Measurements from ENCODE around the gene CIT.

Gene CIT

DNA sequence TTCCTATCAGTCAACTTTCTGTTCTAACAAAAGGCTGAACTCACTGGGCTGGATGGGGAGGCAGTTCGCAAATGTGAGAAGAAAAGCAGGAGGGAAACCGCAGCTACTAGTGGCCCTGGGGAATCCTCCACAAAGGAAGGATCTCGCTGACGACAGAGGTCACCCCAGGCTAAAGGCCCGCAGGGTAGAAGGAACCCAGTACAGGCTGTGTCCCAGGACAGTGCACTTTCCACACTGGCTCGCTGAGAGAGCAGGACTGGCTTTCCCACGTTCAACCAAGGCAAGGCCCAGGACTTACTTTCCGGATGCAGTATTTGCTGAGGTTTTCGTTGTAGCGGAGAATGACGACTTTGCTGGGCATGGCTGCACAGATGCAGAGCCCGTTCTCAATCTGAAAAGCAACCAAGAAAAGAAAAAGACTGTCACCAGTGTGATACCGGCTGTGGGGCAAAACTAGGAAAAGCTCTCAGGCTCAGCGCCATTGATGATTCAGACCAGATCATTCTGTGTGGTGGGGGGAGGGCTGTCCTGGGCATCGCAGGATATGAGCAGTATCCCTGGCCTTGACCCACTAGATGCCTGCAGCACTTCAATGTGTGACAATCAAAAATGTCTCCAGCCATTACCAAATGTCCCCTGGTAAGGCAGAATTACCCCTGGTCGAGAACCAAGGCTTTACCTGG is 172.9 kb downstream of the CIT start:
- no peak for DNase-seq (ENCODE audit: low read depth in 3 of 3, low spot score in 1 of 3)

DNA sequence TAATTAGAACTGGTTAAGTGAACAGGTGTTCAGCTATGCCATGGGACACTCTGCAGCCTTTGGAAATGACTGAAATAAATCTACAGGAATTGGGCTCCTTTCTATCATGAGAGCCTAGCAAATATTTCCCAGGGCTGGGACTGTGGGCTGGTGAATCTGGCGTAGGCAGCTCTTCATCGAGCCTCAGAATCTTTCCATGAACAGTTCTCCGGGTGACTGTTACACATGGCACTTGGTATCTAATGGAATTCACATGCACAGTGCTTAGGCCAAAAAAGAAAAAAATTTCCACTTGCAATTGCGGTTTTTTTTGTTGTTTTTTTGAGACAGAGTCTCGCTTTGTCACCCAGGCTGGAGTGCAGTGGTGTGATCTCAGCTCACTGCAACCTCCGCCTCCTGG is 177.0 kb downstream of the CIT start:
- no peak for DNase-seq (ENCODE audit: low read depth in 3 of 3, low spot score in 1 of 3)

DNA sequence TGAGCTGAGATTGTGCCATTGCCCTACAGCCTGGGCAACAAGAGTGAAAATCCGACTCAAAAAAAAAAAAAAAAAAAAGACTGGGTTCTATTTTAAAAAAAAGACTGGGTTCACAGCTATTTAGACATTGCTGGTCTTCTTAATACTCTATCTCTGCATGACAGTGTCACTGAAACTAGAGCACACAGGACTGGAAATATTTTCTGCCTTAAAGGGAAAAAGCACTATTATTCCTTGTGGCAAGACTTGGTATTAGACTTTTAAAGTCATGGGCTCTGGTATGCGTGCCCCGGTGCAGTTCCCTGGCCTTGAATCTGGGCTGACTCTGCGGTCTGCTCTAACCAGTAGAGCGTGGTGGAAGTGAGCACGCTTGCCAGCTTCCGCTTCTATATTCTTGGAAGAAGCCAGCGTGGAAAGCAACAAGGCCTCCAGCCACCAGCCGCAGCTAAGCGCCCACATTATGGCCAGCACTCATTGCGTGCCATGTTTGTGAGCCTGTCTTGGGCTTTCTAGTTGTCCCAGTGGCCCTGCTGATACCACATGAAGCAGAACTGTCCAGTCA is 177.8 kb downstream of the CIT start:
- DNase-seq (ENCODE audit: low read depth in 3 of 3, low spot score in 1 of 3) = no peak

DNA sequence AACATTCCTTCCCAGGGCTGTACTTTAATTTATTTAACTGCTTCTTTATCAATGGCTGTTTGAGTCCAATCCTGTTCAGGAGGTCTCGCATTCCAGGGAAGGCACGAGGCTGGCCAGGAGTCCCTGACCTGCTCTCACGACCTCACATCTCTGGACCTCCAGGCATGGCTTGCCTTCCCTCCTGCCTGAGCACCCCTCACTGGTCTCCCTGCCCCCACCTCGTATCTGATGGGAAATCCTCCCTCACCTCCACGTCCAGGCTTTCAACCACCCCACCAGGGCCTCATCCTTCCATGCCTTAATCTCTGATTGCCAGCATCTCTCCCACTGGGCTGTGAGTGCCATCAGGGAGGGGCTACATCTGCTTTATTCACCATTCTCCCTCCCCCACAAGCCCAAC is 180.2 kb downstream of the CIT start:
- no peak for DNase-seq (ENCODE audit: low read depth in 3 of 3, low spot score in 1 of 3)

DNA sequence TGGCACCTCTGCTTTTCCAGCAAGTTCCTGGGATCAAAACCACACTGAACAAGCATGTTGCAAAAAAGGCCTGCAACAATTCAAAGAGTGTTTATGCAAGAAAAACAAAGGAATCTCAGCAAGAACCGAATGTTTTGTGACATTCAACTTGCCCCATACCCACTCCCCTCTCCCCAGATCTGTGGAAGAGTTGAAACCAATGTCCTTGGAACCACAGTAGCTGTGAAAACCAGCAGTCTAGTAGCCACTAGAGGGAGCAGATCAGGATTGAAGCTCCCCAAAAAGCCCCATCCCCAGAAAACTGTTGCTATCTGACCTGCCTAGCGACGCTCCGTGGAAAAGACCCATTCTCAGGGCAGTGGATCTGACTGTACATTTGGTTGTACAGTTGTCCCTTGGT is 182.1 kb downstream of the CIT start:
- DNase-seq (ENCODE audit: low read depth in 3 of 3, low spot score in 1 of 3) = no peak

DNA sequence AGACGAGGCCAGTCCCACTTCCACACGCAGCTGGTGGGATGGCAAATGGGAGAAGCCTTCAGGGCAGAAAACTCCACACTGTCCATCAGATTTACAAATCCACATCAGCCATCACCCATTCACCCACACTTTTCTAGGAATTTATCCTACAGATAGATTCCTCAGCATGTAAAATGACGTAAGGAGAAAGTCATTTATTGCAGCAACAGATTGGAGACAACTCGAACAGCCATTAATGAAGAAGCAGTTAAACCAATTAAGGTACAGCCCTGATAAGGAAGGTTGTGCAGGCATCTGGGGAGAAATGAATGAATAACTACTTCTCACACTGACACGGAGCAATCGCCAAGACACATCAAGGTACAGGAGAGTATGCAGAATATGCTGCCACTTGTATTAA is 183.0 kb downstream of the CIT start:
- no peak for DNase-seq (ENCODE audit: low read depth in 3 of 3, low spot score in 1 of 3)

DNA sequence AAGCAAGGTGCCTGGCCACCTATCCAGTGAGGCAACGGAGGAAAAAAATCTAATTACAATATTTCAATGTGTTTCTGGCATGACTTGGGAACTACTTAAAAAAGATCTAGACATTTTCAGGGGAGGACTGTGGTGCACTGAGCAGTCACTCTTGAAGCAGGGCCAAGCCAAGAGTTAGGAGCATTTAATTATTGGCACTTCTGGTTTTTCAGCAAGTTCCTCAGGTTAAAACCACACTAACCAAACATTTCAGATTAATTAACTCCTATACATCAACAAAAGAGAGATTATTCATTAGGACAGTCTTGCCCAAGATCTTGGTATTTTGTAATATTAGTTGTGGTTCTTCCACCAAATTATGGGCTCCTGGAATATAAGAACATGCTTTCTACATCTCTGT is 183.6 kb downstream of the CIT start:
- no peak for DNase-seq (ENCODE audit: low read depth in 3 of 3, low spot score in 1 of 3)

DNA sequence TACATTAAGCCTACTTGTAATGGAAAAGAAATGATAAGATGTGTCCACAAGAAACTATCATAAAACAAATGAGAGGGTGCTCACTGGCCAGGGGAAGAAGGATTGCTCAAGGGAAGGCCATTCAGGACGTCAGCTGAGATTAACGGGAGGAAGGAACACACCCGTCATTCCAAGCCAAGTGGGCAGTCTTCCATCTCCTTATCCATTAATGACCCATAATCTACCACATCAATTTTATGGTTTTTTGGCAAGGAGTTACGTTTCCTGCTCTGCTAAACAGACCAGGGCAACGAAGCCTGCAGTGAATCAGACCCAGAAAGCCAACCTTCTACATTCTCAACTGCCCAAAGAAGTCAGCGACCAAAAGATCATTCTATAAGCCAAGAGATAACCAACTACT is 184.1 kb downstream of the CIT start:
- no peak for DNase-seq (ENCODE audit: low read depth in 3 of 3, low spot score in 1 of 3)

DNA sequence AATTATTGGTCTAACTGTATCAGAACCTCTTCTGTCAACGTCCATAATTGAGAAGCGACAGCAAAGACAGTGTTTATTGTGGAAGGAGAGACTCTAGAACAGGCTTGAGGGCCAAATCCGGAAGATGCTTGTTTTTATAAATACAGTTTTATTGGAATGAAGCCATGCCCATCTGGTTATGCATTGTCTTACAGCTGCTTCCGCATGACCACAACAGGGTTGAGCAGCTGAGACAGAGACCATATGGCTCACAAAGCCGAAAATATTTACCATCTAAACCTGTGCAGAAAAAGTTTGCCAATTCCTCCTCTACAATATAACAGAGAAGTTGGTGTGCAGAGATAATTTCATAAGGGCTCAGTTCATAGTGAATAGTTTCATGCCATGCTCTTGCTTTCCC is 184.7 kb downstream of the CIT start:
- no peak for DNase-seq (ENCODE audit: low read depth in 3 of 3, low spot score in 1 of 3)

DNA sequence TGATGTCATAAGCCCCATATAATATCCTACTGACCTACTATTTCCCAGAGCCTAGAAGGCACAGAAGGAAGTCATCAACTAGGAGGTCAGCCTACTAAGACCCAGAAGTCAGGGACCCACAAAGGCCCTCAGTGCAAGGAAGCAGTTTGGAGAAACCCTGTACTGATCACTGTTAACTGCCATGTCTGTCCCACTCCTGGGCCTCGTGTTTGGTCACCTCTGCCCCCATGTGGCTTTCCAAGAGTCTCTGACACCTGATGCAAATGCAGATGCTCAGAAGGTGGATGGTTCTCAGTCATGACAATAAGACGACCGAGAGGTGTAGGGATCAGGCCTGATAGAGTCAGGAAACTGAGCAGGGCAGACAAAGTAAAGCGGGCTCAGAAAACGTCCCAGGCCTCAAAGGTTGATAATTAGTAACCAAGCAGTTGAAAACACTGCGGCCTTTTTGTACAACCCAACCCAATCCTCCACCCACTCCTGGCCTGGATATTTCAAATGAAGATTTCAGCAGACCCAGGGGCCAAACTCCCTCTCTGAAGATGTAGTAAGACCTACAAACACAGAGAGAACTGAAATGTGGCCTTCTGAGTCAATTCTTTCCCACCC is 185.8 kb downstream of the CIT start:
- DNase-seq (ENCODE audit: low read depth in 3 of 3, low spot score in 1 of 3) = no peak

DNA sequence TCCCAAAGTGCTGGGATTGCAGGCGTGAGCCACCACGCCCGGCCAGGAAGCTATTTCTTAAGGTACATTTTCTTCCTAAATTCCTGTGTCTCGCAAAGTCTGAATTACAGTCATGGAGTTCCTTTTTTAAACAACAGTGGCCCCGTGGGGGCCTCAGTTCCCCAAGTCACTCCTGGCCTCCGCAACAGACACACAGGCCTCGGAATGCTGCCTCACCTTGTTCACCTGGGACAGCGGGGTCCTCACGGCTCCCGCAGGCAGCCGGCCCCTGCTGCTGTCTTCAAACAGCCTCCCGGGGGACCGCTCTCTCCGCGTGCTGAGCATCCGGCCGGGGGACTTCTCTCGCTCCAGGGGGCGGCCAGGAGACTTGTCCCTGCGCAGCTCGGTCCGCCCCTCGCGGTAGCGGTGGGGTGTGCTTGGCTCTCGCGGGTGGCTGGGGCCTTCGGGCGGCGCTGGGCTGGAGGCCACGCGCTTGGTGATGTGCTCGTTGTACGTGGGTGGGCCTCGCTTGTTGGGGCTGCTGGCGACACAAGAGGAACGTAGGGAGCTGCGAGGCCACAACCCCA is 187.1 kb downstream of the CIT start:
- DNase-seq (ENCODE audit: low read depth in 3 of 3, low spot score in 1 of 3) = no peak

DNA sequence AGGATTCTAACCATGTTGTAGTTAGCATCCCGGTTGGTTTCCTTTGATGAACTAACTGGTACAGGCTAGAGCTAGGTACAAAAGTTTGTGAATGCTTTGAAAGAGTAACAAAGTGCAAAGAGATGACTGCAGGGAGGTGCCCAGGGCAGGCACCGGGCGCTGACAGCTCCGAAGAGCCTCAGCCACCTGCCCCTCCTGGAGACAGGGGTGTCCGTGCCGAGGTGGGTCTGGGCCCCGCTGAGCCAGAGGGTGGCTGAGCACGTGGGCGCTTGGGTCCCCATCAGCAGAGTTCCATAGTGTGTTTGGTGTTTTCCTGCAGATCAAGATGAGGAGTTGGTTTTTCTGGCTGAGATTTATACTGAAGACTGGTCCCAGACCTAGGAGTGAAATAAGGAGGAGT is 189.2 kb downstream of the CIT start:
- no peak for DNase-seq (ENCODE audit: low read depth in 3 of 3, low spot score in 1 of 3)

DNA sequence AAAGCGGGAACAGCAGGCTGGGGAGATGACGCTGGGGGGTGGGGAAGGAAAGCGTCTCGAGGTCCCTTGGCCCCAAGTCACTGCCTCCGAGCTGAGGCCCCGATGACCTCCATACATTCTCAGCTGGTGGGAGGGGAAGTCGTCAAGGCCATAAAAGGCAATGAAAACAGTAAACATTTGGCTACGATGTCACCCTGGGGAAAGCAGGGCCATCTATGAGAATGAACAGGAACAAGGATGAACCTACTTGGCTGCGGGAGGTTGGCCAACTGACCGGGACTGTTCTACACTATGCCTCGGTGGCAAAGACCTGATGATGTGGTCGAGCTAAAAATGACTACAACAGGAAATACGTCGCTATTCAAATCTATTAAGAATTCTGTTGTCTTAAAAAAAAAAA is 189.7 kb downstream of the CIT start:
- DNase-seq (ENCODE audit: low read depth in 3 of 3, low spot score in 1 of 3) = no peak

DNA sequence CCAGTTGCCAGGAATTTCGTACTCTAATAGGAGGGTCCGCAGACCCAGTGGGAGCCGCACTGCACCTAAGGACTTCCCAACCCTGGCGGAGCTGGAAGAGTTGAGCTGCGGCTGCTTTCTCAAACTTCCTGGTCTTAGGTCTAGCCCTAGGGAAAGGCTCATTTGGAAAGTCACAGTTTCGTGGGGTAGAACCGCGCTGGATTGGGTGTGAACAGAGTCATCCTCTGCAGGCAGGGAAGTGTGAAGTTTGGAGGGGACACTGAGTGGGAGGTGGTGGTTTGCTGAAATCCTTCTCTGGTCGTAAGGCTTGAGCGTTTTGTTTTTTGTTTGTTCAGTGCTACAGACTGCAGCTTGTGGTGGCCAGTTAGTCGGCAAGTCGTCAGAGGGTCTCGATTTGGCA is 190.3 kb downstream of the CIT start:
- DNase-seq (ENCODE audit: low read depth in 3 of 3, low spot score in 1 of 3) = no peak

DNA sequence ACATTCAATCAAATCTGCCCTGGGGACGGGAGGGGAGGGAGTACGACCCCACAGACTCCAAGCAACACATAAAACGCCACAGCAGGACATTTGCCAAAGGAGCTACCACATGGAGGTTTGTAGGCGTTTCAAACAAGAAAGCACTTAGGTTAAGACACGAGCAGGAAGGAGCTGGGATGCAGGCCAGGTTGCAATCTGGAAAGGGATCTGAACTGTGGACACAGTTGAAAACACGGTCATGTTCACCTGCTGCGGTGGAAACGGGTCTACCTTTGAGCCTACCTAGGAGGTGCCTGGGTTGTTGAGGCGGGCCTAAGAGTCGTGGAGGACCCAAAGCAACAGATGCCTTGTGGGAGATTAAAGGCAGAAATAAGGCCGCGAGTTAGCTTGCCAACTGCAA is 190.8 kb downstream of the CIT start:
- DNase-seq (ENCODE audit: low read depth in 3 of 3, low spot score in 1 of 3) = no peak

DNA sequence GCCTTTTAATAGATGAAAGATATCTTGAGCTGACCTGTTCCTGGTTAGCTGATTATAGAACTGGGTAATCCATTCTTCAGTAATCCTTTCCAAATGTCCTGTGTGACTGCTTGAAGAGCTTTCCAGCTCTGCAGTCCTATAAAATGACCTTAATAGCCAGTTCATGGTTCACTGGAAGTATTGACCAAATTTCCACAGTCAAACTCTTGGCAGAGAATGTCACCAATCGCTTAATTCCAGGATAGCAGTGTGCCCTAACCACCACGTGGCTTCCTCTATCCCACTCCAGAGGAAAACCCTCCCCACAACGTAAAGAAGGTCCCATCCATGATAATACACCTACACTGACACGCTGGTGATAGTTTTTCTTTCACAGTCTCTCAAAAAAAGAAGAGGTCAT is 191.7 kb downstream of the CIT start:
- no peak for DNase-seq (ENCODE audit: low read depth in 3 of 3, low spot score in 1 of 3)

DNA sequence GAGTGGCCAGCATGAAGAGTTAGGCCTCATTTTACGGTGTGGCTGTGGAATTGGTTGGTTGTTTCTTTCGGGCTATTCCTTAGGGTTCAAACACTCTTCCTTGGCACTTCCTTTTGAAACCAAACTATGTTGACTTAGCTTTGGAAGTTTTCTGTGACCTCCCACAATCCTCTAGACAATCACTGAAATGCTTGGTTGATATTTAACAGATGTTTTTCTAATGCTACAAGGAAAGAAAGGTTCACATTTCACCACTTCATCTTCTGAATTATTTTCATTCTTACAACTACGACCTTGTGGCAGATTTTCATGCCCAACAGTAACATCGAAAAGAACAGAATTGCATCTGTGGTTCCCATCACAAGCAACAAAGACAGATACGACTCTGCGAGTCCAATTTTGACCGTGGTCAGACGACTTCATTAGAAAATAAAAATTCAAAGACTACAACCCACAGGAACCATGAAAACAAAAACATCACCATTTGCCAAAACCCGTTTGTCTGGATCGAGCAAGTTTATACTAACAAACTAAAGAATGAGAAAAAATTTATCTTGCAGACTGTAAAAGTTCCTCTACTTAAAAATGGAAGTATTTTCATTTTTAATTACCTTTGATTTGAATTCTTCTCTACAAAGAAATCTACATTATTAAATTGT is 192.3 kb downstream of the CIT start:
- no peak for DNase-seq (ENCODE audit: low read depth in 3 of 3, low spot score in 1 of 3)

DNA sequence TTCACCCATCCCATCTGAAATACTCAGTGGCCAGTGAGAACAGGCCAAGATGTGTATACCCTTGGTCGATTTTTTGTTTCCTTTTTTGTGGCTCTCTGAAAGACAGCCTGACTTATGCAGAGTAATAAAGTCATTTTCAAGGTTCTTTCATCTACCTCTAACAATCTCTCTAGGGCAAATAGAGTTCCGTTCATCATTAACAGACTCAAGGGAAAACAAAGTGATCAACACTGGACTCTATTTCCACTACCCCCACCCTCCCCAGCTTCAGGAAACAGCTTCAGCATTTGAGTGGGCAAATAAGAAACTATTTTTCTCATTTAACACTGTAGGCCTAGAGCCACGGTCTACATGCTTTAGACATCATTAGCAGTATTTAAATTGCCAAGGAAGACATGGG is 193.3 kb downstream of the CIT start:
- DNase-seq (ENCODE audit: low read depth in 3 of 3, low spot score in 1 of 3) = no peak

DNA sequence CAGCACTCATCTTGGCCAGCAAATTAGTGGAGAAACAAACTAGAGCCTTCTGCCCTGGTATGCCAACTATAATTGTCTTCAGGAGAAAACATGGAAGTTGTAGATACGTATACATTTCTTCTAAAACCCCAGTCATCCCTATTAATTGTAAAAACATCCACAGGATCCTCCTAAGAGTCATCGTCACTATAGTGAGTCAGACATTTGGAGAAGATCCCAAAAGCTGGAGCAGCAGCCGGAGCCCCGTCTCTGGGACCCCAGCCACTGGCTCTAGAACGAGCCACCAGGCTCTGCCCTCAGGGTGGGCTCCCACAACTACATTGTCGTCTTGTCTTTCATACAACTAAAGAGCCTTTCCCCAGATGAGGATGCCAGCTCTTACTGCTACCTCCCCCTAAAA is 193.7 kb downstream of the CIT start:
- DNase-seq (ENCODE audit: low read depth in 3 of 3, low spot score in 1 of 3) = no peak

DNA sequence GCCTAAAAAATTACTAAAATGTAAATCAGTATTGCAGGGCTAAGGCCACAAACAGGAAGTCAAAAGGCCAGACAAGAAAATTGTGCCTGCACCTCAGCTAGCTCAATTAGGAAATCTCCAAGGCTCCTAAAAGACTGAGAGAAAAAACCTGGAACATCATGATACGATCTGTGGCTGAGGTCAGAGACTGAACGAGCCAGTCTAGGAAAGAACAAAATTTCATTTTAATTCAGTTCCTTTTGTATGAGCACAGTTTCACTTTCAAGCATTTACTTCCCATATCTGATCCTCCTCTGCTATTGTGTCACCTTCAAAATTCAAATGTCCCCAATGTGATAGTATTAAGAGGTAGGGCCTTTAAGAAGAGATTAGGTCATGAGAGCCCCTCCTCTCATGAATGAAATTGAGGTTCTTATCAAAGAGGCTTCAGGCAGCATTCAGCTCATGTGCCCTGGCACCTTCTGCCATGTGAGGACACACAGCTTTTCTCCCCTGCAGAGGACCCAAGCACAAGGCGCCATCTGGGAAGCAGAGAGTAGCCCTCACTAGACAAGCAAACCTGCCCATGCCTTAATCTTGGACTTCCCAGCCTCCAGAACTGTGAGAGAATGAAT is 194.4 kb downstream of the CIT start:
- no peak for DNase-seq (ENCODE audit: low read depth in 3 of 3, low spot score in 1 of 3)

DNA sequence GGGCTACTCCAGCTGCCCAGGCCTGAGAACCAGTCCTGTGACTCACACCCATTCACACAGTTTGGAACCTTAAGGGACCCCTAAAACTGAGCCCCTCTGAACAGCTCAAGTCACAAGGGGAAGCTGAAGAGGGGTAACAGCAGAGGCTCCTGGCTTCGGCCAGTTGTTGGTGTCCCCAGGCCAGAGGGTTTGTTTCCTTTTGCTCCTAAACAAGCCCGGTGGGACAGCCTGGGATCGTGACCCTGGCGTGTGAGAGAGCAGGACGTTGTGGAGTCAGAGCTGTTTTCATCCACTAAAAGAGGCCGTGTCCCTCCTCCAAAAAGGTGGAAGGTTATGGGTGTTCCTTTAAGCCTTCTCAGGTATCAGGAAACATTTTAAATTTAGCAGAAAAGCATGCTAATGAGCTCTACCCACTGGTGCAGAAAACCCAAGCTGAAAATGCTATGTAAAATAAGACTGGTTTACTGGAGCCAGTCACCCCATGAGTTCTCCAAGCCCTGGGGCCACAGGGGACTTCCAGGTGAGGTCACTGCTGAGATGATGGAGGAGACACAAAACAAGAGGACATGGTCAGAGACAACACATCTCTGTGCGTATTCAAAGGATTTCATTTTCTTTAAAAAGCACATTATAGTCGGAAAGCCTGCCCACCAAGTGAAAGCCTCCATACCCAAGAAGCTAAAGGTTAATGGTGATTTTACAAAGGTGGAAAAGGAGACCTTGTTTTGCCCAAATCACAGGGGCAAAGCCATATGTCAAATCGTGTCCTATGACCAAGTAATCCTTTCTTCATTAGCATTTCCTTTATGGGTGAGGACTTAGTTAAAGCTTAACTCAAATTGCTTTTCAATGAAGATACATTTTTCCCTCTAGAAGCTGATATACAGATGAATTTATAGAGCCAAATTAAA is 195.1 kb downstream of the CIT start:
- DNase-seq (ENCODE audit: low read depth in 3 of 3, low spot score in 1 of 3) = no peak
